Stimulated activated CD8-positive, alpha-beta memory T cell treated with anti-CD3 and anti-CD28 coated beads, Interleukin-4, amount 100 ng/mL, for 24 hours (primary cell): ENCODE results near the gene COL6A3.
A peak's percentile ranks its signal among the peaks of the same experiment; 100 is the strongest.

ENCODE experiments used
- DNase-seq: peaks from one replicate; pipeline ENCODE4 v3.0.0-alpha.2; 2020; ENCODE audit warnings: low read depth

COL6A3 gene

DNA sequence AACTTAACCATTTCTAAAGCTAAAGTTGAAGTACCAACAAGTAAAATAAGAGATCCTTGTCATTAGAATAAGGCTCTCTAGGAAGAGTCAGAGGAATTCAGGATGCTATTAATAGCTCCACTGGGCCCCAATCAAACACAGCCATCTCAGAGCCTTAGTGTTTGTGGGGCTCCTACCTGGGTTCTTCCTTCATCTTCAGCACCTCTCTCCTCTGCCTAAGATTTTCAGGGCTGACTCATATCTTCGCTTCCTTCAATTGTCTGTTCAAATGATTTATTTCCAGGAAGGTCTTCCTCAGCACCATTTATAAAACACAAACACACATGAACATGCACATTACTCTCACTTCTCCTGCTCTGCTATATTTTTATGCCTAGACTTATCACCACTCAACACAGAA lies 119.5 kb downstream of the COL6A3 start:
- no peak for DNase-seq

DNA sequence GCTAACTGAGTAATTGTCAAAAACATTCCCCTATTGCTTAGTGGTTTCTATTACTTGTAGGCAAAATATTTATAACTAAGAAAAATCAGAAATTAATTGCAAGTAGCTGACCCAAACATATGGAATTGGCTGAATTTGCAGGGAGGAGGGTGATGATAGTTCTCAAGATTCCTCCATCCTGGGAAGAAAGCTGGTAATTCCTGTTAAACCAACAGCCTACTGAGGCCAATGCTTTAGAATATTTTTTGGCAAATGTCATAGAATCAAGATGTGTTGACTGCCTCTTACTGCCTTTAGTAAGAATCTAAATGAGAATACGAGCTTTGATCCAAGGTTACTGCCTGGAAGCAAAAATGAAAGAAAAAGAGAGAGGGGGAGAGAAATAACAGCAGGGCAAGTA lies 120.0 kb downstream of the COL6A3 start:
- no peak for DNase-seq

DNA sequence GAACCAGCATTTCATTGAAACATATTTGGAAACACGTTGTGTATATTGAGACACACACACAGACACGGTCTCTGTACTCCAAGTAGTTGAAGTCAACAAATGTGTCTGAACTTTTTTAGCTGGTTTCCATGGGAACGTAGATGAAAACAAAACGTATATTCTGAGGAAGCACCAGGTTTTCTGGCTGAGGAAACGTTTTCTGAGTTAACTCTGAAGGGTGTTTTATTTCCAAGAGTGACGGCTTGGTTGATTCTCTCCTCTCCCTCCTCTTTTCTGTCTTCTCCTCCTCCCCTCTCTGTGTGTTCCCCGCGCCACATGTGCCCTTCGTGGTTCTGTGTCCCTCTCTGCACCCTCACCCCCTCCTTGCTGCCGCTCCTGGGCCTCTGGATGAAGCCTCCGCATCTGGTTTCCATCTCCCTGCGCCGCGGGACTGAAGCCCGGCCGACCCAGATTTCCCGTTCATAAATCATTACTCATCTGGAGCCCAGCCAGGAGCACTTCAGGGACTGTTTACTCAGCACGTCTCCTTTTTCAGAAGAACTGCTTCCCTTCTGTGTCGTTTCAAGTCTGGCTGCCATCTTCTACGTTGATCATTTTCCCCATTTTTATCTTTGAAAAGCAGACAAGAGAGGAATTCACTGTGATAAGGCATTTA lies 122.7 kb downstream of the COL6A3 start:
- DNase-seq, result peak; percentile 6

DNA sequence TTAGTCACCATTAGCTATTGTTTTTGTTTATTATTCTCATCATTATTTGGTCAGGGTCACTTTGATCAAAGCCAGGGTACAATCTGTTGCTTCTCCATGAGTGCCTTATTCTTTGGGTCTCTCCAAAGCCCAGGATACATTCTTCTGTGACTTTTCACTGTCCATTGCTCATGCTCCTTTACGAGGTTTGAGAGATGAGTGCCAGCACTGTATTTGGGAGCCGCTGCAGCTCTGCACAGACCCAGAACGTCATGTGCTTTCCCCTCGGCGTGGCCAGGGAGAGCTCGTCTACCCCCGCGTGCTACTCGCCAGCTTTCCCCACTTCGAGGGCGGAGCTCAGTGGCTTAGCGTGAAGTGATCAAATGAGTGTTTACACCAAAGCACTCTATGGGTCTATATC lies 123.7 kb downstream of the COL6A3 start:
- DNase-seq, result no peak

DNA sequence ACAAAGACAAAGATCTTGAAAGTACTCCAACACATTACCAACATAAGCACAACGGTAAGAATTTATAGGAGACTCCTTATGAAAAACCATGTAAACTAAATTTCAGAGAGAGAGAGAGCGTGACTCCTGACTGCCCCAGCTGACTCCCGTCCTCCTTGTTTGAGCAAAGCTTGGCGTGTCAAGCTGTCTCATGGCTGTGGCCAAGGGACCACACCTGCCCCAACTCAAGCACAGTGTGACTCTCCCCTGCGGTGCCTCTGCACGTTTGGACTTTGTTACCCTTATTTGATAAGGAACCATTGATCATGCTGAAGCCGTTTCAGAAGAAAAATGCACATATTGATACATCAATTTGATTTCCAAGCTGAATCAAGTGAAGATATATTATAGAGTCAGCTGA lies 124.8 kb downstream of the COL6A3 start:
- no peak for DNase-seq

DNA sequence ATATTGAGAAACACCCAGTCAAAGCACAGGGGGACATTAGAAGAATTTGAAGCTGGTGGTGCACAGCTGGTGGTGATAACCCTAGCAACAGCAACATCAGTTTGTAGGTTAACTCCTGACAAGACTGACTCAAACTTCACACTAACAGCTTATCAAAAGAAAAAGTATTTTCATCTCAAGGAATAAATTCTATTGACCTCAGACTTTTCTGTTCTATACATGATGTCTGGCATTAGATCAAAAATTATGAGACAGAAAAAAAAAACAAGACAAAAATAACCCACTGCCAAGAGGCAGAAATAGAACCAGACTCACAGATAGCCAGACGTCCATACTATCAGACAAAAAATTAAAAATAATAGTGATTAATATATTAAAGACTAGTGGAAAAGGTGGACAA lies 126.1 kb downstream of the COL6A3 start:
- DNase-seq, result no peak

DNA sequence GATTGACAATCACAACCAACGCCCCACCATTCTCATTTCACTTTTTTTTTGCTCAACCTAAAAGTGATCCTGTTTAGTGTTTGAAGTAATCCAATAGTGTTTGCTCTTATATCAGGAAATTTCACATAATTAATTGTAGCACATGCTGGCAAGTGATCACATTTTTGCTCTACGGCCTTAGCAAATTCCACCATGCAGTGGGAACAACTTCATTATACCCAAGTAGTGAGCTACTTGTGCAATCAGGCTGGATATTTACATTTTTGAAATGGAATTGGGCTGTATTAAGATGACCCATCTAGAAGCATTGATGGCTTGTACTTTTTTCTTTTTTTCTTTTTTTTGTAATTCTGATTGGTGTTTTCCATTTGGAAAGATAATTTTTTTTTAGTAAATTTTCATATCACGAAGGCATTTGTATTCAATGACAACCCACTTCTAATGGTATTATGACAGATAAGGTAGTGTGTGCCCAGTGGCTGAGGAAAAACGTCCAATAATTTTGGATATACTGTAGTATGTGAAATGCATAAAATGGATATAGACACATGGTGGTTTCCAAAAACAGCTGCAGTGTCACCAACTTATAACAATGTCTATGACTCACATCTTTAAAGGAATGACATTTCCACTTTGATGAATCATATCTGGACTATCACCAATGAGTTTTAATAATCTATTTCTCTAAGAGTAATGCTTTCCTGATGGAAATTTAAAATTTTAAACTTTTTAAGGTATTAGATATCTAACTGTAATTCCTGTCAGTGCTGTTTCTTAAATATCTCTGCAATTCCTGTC lies 130.6 kb downstream of the COL6A3 start:
- no peak for DNase-seq

DNA sequence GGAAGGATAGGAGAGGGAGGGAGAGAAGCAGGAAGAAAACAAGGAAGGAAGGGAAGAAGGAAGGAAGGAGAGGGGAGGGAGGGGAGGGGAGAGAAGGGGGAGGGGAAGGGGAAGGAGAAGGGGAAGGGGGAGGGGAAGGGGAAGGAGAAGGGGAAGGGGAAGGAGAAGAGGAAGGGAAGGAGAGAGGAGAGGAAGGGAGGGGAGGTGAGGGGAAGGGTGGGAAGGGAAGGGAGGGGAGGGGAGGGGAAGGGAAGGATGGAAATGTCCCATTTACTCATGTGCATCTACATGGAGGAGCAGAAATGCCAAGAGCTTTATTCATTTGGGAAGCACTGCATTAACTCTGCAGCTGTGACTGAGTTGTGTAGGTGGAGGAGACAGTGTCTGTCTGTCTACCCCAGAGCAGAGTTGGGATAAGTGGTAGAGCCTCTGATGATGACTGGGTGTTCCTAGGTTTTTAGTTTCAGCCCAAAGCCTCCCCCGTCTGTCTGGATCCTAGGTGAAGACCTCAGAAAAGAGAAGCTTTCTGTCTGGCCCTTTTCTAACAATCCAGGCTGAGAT lies 131.3 kb downstream of the COL6A3 start:
- DNase-seq, result no peak

DNA sequence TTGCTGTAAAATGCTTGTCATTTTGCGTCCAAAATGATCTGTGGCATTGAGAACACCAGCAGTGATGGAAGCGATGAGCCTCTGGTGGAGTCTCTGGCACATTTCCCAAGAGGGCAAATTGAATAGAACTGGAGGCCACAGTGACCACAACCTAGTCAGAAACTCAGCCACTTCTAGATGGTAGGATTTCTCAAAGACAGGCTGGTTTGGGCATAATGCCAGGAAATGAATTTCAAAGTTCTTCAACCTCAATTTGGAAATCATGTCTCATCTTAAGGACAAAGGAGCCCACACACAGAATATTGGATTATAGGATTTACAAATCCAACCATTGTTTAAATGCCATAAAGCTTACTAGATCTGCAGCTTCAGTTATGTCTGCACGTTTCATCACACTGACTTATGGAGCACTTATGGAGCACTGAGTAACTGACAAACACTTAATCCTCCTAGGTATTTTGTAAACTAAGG lies 132.1 kb downstream of the COL6A3 start:
- no peak for DNase-seq

DNA sequence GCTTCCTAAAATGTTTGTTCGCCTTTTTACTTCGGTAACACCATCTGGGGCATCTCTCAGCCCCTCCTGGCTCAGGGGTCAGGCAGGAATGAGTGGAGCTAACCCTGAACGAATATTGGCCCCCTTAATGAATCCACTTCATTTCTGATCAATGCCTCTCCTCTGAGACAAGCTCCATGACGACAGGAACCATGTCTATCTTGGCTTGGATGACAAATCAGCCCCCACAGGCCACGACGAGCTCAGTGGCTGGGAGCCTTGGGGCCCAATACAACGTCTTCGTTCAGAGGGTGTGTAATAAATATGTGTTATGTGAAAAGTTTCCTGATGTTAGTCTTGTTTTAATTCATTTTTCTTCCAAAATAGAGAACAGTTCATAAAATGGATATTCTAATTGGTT lies 133.0 kb downstream of the COL6A3 start:
- DNase-seq, result no peak

DNA sequence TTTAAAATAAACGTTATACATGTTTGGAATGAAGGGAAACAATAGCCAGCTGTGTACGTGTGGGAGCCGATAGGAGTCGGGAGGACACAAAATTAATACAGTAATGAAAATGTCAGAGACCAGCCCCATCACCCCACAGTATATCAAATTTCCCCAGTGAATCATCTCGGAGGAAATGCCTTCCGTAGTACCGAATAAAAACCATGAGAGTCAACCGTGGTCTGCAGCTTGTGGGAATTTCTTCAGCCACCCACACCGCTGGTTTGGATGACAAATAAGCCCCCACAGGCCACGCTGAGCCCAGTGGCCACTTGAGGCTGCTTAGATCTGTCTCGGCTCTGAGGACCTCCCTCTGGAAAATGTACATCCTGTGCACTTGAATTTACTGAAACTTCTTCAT lies 133.7 kb downstream of the COL6A3 start:
- no peak for DNase-seq

DNA sequence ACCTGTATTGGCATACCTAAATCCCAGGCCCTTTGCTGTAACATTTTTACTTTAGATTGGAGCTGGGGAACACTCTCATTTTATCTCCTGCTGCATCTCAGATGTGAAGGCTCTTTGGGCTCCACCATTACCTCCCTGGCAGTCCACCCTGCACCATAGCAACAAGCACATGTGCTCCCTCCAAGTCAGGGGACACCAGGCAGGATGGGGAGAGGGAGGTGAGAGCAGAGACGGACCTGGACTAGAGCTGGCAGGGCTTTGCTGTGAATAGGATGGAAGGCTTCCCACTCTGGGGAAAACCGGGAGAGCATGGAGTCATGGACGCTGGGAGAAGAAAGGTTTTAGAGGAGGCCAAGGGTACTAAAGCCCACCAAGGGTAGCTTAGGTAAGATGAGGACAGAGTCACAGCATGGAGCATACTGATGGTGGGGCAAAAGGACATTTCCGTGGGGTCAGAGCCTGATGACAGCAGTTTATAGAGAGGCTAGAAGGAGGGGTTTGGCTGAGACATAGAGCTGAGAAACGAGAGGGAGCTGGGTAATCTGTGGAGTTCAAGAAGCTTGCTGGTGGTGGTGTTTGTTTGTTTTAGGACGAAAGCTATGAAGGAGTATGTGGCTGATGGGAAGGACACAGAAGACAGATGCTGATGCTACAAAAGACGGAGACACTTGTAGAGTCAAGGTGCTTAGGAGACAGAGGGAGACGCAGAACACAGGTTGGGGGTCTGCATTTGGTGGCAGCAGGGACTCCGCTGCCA lies 134.8 kb downstream of the COL6A3 start:
- no peak for DNase-seq

DNA sequence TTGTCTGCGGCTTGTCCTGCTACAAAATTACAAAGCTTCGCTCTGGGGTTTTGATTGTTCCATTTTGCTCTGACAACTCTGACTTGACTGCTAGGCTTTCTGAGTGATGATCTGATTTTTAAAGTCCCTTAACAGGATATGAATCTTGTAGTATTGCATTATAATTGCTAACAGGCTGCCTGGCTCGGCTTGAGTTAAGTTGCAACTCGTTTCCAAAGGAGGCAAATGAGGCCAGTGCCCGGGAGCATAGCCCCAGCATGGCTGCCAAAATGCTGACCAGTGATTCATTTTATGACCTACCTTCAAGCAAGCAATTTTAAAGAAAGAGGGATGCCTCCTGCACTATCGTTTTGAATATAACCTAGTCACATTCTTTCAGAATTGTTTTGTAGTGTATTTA lies 135.4 kb downstream of the COL6A3 start:
- DNase-seq, result no peak

DNA sequence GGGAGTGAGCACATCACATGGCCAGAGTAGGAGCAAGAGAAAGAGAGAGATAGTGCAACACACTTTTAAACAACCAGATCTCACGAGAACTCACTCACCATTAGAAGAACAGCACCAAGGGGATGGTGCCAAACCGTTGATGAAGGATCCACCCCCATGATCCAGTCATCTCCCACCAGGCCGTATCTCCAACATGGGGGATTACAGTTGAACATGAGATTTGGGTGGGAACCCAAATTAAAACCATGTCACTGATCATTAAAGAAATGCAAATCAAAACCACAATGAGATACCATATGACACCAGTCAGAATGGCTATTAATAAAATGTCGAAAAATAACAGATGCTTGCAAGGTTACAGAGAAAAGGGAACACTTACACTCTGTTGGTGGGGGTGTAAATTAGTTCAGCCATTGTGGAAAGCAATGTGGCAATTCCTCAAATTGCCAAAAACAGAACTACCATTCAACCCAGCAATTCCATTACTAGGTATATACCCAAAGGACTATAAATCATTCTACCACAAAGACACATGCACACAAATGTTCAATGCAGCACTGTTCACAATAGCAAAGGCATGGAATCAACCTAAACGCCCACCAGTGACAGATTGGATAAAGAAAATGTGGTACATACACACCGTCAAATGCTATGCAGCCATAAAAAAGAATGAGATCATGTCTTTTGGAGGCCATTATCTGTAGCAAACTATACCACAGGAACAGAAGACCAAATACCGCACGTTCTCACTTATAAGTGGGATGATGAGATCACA lies 137.1 kb downstream of the COL6A3 start:
- DNase-seq, result no peak
